K562 (cell line): ENCODE results near the gene CD44. TPM values are rescaled to one million over a fixed set of nuclear protein-coding genes. Genes with fewer than 3 reads are reported as not detected.

Experiments
- ATAC-seq: fragments of 200-7000 bp; cut with Tn5 transposase; 3 replicates; pipeline ENCODE4 v1.9.1; 2020; ENCODE audit warnings: moderate library complexity
- BruUV-seq: library from RNA; stranded (reverse); fragments of 400-500 nt; replicated peaks from 2 replicates; lab custom pipeline; 2021; lab: Mats Ljungman, UMichigan
- CTCF ChIA-PET: fragments of 300-600 bp; formaldehyde crosslinking; extraction: SDS; loops from one replicate; lab custom pipeline; 2021; ENCODE audit warnings: low intra/inter-chr PET ratio; lab: Yijun Ruan, JAX
- POLR2A ChIA-PET: fragments of 300-600, 350-650 bp; sonication (Branson Sonifier 250); formaldehyde crosslinking; extraction: SDS; loops from one replicate; lab custom pipeline; 2021; ENCODE audit warnings: antibody characterized with exemption, inconsistent platforms; lab: Yijun Ruan, JAX
- DNase-seq, 4 experiments: peaks; one replicate each; pipeline versions ENCODE4 v3.0.0 to v3.0.0-alpha.2; 2011 to 2018; ENCODE audit warnings: low spot score in 3 of 4, mixed read lengths in 3 of 4; ENCODE audit errors: extremely low read depth in 1 of 4
- FAIRE-seq: peaks from 2 replicates; lab custom pipeline; 2011; peaks lifted over from hg19 to GRCh38; lab: Jason Lieb, UNC
- H2AFZ ChIP-seq: 2 replicates; pipeline ENCODE4 v1.6.0; 2011; ENCODE audit warnings: low read depth, low read length, control low read depth, inconsistent platforms
- H3K27ac ChIP-seq: fragments of 200-600 bp; 3 replicates; pipeline ENCODE4 v1.8.0; 2011; ENCODE audit warnings: low read depth, mild to moderate bottlenecking, control low read depth, inconsistent platforms, low read length, moderate library complexity, mixed read lengths; ENCODE audit errors: extremely low read depth
- H3K27me3 ChIP-seq, 2 experiments: fragments of 300-600 bp in 1 of 2; 2 replicates in 1 of 2; 3 replicates in 1 of 2; pipeline versions ENCODE4 v1.6.0 to v1.8.0; 2011; ENCODE audit warnings: inconsistent platforms in 2 of 2, low read length in 2 of 2, mild to moderate bottlenecking in 1 of 2, mixed read lengths in 1 of 2, moderate library complexity in 1 of 2; ENCODE audit not compliant: control insufficient read depth in 2 of 2, insufficient read depth in 2 of 2
- H3K36me3 ChIP-seq: fragments of 300-600 bp; 3 replicates; pipeline ENCODE4 v1.8.0; 2011; ENCODE audit warnings: mild to moderate bottlenecking, low read length, inconsistent platforms; ENCODE audit not compliant: control insufficient read depth, insufficient read depth
- H3K4me1 ChIP-seq, 2 experiments: fragments of 200-600 bp in 1 of 2; replicated peaks in 1 of 2; 2 replicates in 1 of 2; 3 replicates in 1 of 2; pipeline versions ENCODE4 v1.5.1 to v1.8.0; 2011; ENCODE audit warnings: inconsistent platforms in 2 of 2, low read length in 2 of 2, mild to moderate bottlenecking in 1 of 2, mixed read lengths in 1 of 2, moderate library complexity in 1 of 2; ENCODE audit not compliant: control insufficient read depth in 2 of 2, insufficient read depth in 2 of 2
- H3K4me2 ChIP-seq: 2 replicates; pipeline ENCODE4 v1.6.1; 2011; ENCODE audit warnings: low read length, control low read depth, inconsistent platforms, mixed read lengths; ENCODE audit not compliant: insufficient read depth
- H3K4me3 ChIP-seq: fragments of 200-600 bp; sonication (generic), shearing (Covaris generic); 2 replicates; pipeline ENCODE4 v1.5.1; 2016; ENCODE audit warnings: control low read depth, inconsistent platforms
- H3K79me2 ChIP-seq: fragments of 200-600 bp; 3 replicates; pipeline ENCODE4 v1.8.0; 2011; ENCODE audit warnings: low read length, inconsistent platforms; ENCODE audit not compliant: control insufficient read depth, insufficient read depth
- H3K9ac ChIP-seq, 2 experiments: 2 replicates each; pipeline versions ENCODE4 v1.6.0 to v1.6.1; 2011; ENCODE audit warnings: low read depth in 2 of 2, low read length in 2 of 2, control low read depth in 1 of 2, inconsistent platforms in 1 of 2, mild to moderate bottlenecking in 1 of 2, mixed read lengths in 1 of 2; ENCODE audit not compliant: insufficient read depth in 1 of 2
- H3K9me1 ChIP-seq: one replicate; pipeline ENCODE4 v1.6.0; 2011; ENCODE audit warnings: inconsistent platforms, mild to moderate bottlenecking, low read length, moderate library complexity; ENCODE audit not compliant: control insufficient read depth, insufficient read depth
- H3K9me3 ChIP-seq: replicated peaks from 2 replicates; pipeline ENCODE4 v1.5.1; 2011; ENCODE audit warnings: low read depth, low read length, inconsistent platforms; ENCODE audit not compliant: control insufficient read depth, insufficient read depth
- H4K20me1 ChIP-seq: replicated peaks from 2 replicates; pipeline ENCODE4 v1.6.1; 2011; ENCODE audit warnings: low read length, inconsistent platforms, mixed read lengths; ENCODE audit not compliant: control insufficient read depth, insufficient read depth
- CBFB ChIP-seq: sonication (generic); formaldehyde crosslinking; IDR thresholded peaks from 2 replicates; pipeline ENCODE4 v1.4.0; 2020; ENCODE audit warnings: mild to moderate bottlenecking, missing genetic modification reagents
- ETS2 ChIP-seq: IDR thresholded peaks from 2 replicates; pipeline ENCODE4 v1.6.1; 2016; ENCODE audit warnings: borderline replicate concordance, missing genetic modification characterization, mild to moderate bottlenecking, moderate library complexity, missing compliant biosample characterization; ENCODE audit not compliant: poor library complexity, severe bottlenecking
- EWSR1 ChIP-seq: fragments of 450-650 bp; IDR thresholded peaks from 2 replicates; pipeline ENCODE4 v1.6.1; 2018; ENCODE audit warnings: borderline replicate concordance, mild to moderate bottlenecking, low read depth, moderate library complexity; ENCODE audit not compliant: partially characterized antibody
- NFIX ChIP-seq: fragments of 250-450 bp; sonication (Bioruptor Pico); IDR thresholded peaks from 2 replicates; pipeline ENCODE4 v1.4.0; 2020; ENCODE audit warnings: low read depth, mild to moderate bottlenecking, moderate library complexity
- PHTF2 ChIP-seq: fragments of 250-450 bp; sonication (Bioruptor Pico); IDR thresholded peaks from 2 replicates; pipeline ENCODE4 v1.5.0; 2021; ENCODE audit warnings: mild to moderate bottlenecking
- SETDB1 ChIP-seq: IDR thresholded peaks from one replicate; pipeline ENCODE4 v1.6.1; 2012; ENCODE audit warnings: low read length, control low read depth, inconsistent platforms
- SFPQ ChIP-seq: fragments of 200-400 bp; formaldehyde crosslinking; IDR thresholded peaks from 2 replicates; pipeline ENCODE4 v1.6.1; 2017; ENCODE audit warnings: mild to moderate bottlenecking, low read depth, low read length, moderate library complexity
- ZBTB8A ChIP-seq: fragments of 450-650 bp; IDR thresholded peaks from 2 replicates; pipeline ENCODE4 v1.6.1; 2018; ENCODE audit warnings: mild to moderate bottlenecking, moderate library complexity; ENCODE audit not compliant: partially characterized antibody
- WGBS: fragments of 100-300 bp; shearing (Covaris generic); methylation state at CpG from one replicate; pipeline ENCODE4 v1.1.6; 2016; ENCODE audit warnings: low coverage, mixed read lengths; ENCODE audit not compliant: insufficient coverage; ENCODE audit errors: missing lambda C conversion rate; 5-methylcytosine and 5-hydroxymethylcytosine counted together
- in situ Hi-C: fragments of 300-500 bp; cut with MboI; formaldehyde crosslinking; loops from 4 replicates; pipeline ENCODE4 v1.15.0; 2018; ENCODE audit warnings: inconsistent platforms, mixed read lengths
- intact Hi-C: fragments of 100-400 bp; cut with micrococcal nuclease; formaldehyde crosslinking; loops from 2 replicates; pipeline ENCODE4 v1.14.2; 2022
- polyA plus RNA-seq, 8 experiments: library from polyadenylated mRNA; depleted of rRNA in 4 of 8; stranded (reverse) in 5 of 8; unstranded in 3 of 8; fragments of >200 nt; fragmentation: Nextera tagmentation in 2 of 8; fragmentation: Illumina TruSeq in 1 of 8; extraction: Ambion mirVana in 2 of 8; extraction: Trizol in 1 of 8; gene quantifications; 2 replicates each; pipeline versions ENCODE4 v1.2.1 to v1.2.3, GENCODE V29; 2011 to 2014; ENCODE audit warnings: inconsistent platforms in 1 of 8, missing spikeins in 1 of 8
- total RNA-seq, 7 experiments: library from RNA; depleted of rRNA in 6 of 7; stranded (reverse); fragments of >200 nt in 6 of 7; fragmentation: Illumina TruSeq in 2 of 7; extraction: Trizol in 2 of 7; gene quantifications; 2 replicates each; pipeline versions ENCODE4 v1.2.1 to v1.2.3, GENCODE V29; 2011 to 2021; ENCODE audit warnings: low replicate concordance in 1 of 7

CD44 gene
- total and polyA plus RNA-seq, 9 of the 15 experiments (the other 6 are each of a cell fraction or from before 2014, with no cell fraction given) = 1.2 to 13.9 (median 3.0) TPM

GRCh38 chr11:35171226-35171625, 32.3 kb downstream of the CD44 start:
- in situ Hi-C loops = no loop called here

More at GRCh38 chr11:35171226-35171625, 32.3 kb downstream of the CD44 start:
- H3K9me1 ChIP-seq = no peaks in the 10 kb centered on the region
- H3K36me3 ChIP-seq = no peaks in the 10 kb centered on the region
- H3K9ac ChIP-seq = no peak overlapping the region
- no peak for DNase-seq
- no peak overlapping the region for H3K4me2 ChIP-seq
- H3K9me3 ChIP-seq = no peaks in the 10 kb centered on the region
- ATAC-seq = no peak
- no peak for TF ChIP-seq ZBTB8A
- TF ChIP-seq ETS2 (tag) = no peak
- TF ChIP-seq SFPQ = no peak
- TF ChIP-seq NFIX (CRISPR knock-in tag) = no peak
- TF ChIP-seq SETDB1 = no peak
- TF ChIP-seq PHTF2 = no peak
- no peak for TF ChIP-seq CBFB (CRISPR knock-in tag)
- no peak for TF ChIP-seq EWSR1
- TF ChIP-seq, all 486 proteins: peak for 0
- Histone ChIP-seq H3K27ac (no peak overlapping the region), H3K4me3 (no peak overlapping the region), H3K4me1 (no peaks in the 10 kb centered on the region), H3K79me2 (no peaks in the 10 kb centered on the region), H2AFZ (no peak overlapping the region), H4K20me1 (no peaks in the 10 kb centered on the region), H3K27me3 (peaks cover 0 to 1% of the 10 kb centered on the region in 2 experiments; a peak in 1 of 5 replicates)
- WGBS = 0% methylated on average over 1 of the region's 1 CpG
- BruUV-seq = no TSS peak
- no peak for FAIRE-seq
- ChIA-PET POLR2A (no interaction called here), CTCF (no interaction called here)
- intact Hi-C loops = no loop called here
